Endothelial cell of umbilical vein (primary cell): Measurements from ENCODE around the gene ABI3BP. TPM values are rescaled to one million over a fixed set of nuclear protein-coding genes. Genes with fewer than 3 reads are reported as not detected.

Experiments used
- BruUV-seq: library from RNA; stranded (reverse); fragments of 400-500 nt; replicated peaks from 2 replicates; lab custom pipeline; 2021; lab: Mats Ljungman, UMichigan
- CTCF ChIA-PET: fragments of 300-600, 350-600 bp; sonication (Branson Sonifier 250); formaldehyde crosslinking; loops from one replicate; lab custom pipeline; 2021; ENCODE audit warnings: antibody characterized with exemption, inconsistent platforms; lab: Charles Lee
- POLR2A ChIA-PET: fragments of 300-600, 350-600 bp; sonication (Branson Sonifier 250); formaldehyde crosslinking; loops from one replicate; lab custom pipeline; 2021; ENCODE audit warnings: antibody characterized with exemption, inconsistent platforms; lab: Charles Lee
- DNase-seq: peaks from one replicate; pipeline ENCODE4 v3.0.0-alpha.2; 2011; ENCODE audit warnings: low read depth, low spot score
- FAIRE-seq: peaks from 2 replicates; lab custom pipeline; 2011; peaks lifted over from hg19 to GRCh38; lab: Jason Lieb, UNC
- H2AFZ ChIP-seq: 2 replicates; pipeline ENCODE4 v1.6.0; 2012; ENCODE audit warnings: low read depth, low read length, control low read depth, inconsistent platforms
- H3K27ac ChIP-seq: 2 replicates; pipeline ENCODE4 v1.5.1; 2011; ENCODE audit warnings: low read depth, mild to moderate bottlenecking, control low read depth, low read length, moderate library complexity; ENCODE audit not compliant: insufficient read depth
- H3K27me3 ChIP-seq, 2 experiments: 2 replicates each; pipeline versions ENCODE4 v1.6.0 to v1.6.1; 2011; ENCODE audit warnings: low read length in 2 of 2, mixed read lengths in 1 of 2; ENCODE audit not compliant: control insufficient read depth in 2 of 2, insufficient read depth in 2 of 2
- H3K36me3 ChIP-seq, 2 experiments: 2 replicates in 1 of 2; 3 replicates in 1 of 2; pipeline ENCODE4 v1.5.1; 2011; ENCODE audit warnings: low read length in 2 of 2, mild to moderate bottlenecking in 1 of 2, moderate library complexity in 1 of 2; ENCODE audit not compliant: control insufficient read depth in 2 of 2, insufficient read depth in 2 of 2; ENCODE audit errors: extremely low read depth in 1 of 2
- H3K4me1 ChIP-seq: 3 replicates; pipeline ENCODE4 v1.5.1; 2011; ENCODE audit warnings: mild to moderate bottlenecking, low read length; ENCODE audit not compliant: control insufficient read depth, insufficient read depth; ENCODE audit errors: extremely low read depth
- H3K4me2 ChIP-seq: 2 replicates; pipeline ENCODE4 v1.6.1; 2011; ENCODE audit warnings: low read length, control low read depth, mixed read lengths; ENCODE audit not compliant: insufficient read depth
- H3K4me3 ChIP-seq, 3 experiments: fragments of 200-600 bp in 1 of 3; sonication (generic), shearing (Covaris generic) in 1 of 3; replicated peaks in 1 of 3; 2 replicates each; pipeline ENCODE4 v1.5.1; 2011 to 2016; ENCODE audit warnings: control low read depth in 3 of 3, low read length in 3 of 3, mild to moderate bottlenecking in 2 of 3, inconsistent platforms in 1 of 3, low read depth in 1 of 3, moderate library complexity in 1 of 3; ENCODE audit not compliant: insufficient read depth in 1 of 3
- H3K79me2 ChIP-seq: 2 replicates; pipeline ENCODE4 v1.6.0; 2012; ENCODE audit warnings: low read length, inconsistent platforms; ENCODE audit not compliant: control insufficient read depth, insufficient read depth
- H3K9ac ChIP-seq: replicated peaks from 2 replicates; pipeline ENCODE3; 2011; ENCODE audit warnings: low read length, control low read depth; ENCODE audit not compliant: insufficient read depth; ENCODE audit errors: extremely low read depth
- H3K9me1 ChIP-seq: replicated peaks from 3 replicates; pipeline ENCODE4 v1.6.0; 2011; ENCODE audit warnings: mild to moderate bottlenecking, low read length; ENCODE audit not compliant: control insufficient read depth, insufficient read depth; ENCODE audit errors: extremely low read depth
- H3K9me3 ChIP-seq: replicated peaks from 2 replicates; pipeline ENCODE4 v1.5.1; 2012; ENCODE audit warnings: low read length, inconsistent platforms; ENCODE audit not compliant: control insufficient read depth, insufficient read depth
- H4K20me1 ChIP-seq: replicated peaks from 2 replicates; pipeline ENCODE3; 2011; ENCODE audit warnings: mild to moderate bottlenecking, low read length; ENCODE audit not compliant: control insufficient read depth, insufficient read depth; ENCODE audit errors: extremely low read depth
- CTCF ChIP-seq, 2 donors: IDR thresholded peaks; 1 replicate in 1 of 2; 2 replicates in 1 of 2; pipeline ENCODE4 v1.5.1; 2011; ENCODE audit warnings: low read length in 2 of 2, mild to moderate bottlenecking in 2 of 2, moderate library complexity in 2 of 2, control low read depth in 1 of 2, inconsistent platforms in 1 of 2, low read depth in 1 of 2; ENCODE audit not compliant: insufficient read depth in 1 of 2; ENCODE audit errors: extremely low read depth in 1 of 2
- EZH2 ChIP-seq: IDR thresholded peaks from 2 replicates; pipeline ENCODE4 v1.6.1; 2012; ENCODE audit warnings: borderline replicate concordance, low read depth, mild to moderate bottlenecking, moderate library complexity, low read length, inconsistent platforms; ENCODE audit not compliant: severe bottlenecking
- FOS ChIP-seq: IDR thresholded peaks from 2 replicates; pipeline ENCODE4 v1.6.1; 2011; ENCODE audit warnings: mild to moderate bottlenecking, low read length, moderate library complexity, borderline replicate concordance; ENCODE audit not compliant: insufficient read depth
- GATA2 ChIP-seq: IDR thresholded peaks from 2 replicates; pipeline ENCODE4 v1.7.0; 2011; ENCODE audit warnings: low read depth, mild to moderate bottlenecking, moderate library complexity, mixed read lengths, low read length; ENCODE audit not compliant: insufficient read length, insufficient read depth
- JUN ChIP-seq: IDR thresholded peaks from 2 replicates; pipeline ENCODE4 v1.6.1; 2011; ENCODE audit warnings: borderline replicate concordance, low read depth; ENCODE audit not compliant: insufficient read length, insufficient read depth
- MAX ChIP-seq: IDR thresholded peaks from 2 replicates; pipeline ENCODE4 v1.6.1; 2011; ENCODE audit not compliant: insufficient read depth, insufficient read length
- MYC ChIP-seq: IDR thresholded peaks from one replicate; pipeline ENCODE4 v1.6.1; 2011; ENCODE audit warnings: mild to moderate bottlenecking, low read depth, low read length
- POLR2A ChIP-seq: IDR thresholded peaks from 2 replicates; pipeline ENCODE4 v1.6.1; 2012; ENCODE audit warnings: low read depth, mild to moderate bottlenecking, control low read depth, low read length
- POLR2AphosphoS5 ChIP-seq: IDR thresholded peaks from 2 replicates; pipeline ENCODE4 v1.6.1; 2012; ENCODE audit warnings: low read depth, mild to moderate bottlenecking, control low read depth, low read length, moderate library complexity; ENCODE audit not compliant: insufficient read depth
- dilution Hi-C: fragments of 300-500 bp; cut with MboI; formaldehyde crosslinking; loops from one replicate; pipeline ENCODE4 v1.15.0; 2019; ENCODE audit warnings: low sequenced_read_pairs; ENCODE audit not compliant: extremely low pct_ligation_motif_present
- intact Hi-C: fragments of 100-400 bp; cut with micrococcal nuclease; formaldehyde crosslinking; loops from one replicate; pipeline ENCODE4 v1.10.0; 2022
- polyA plus RNA-seq, 4 experiments: library from polyadenylated mRNA; depleted of rRNA in 3 of 4; stranded (reverse) in 3 of 4; unstranded in 1 of 4; fragments of >200 nt; gene quantifications; 2 replicates each; pipeline versions ENCODE4 v1.2.1 to v1.2.3, GENCODE V29; 2011 to 2012; ENCODE audit warnings: missing spikeins in 1 of 4
- total RNA-seq: library from RNA; stranded (reverse); gene quantifications from 2 replicates; pipeline ENCODE4 v1.2.3, GENCODE V29; 2021

The ABI3BP gene
- total and polyA plus RNA-seq, 2 donors (not counting 3 experiments of a cell fraction or from before 2014, with no cell fraction given): 78.1 to 106 TPM

GRCh38 chr3:100896994-100897393 is 96.2 kb downstream of the ABI3BP start:
- Histone ChIP-seq H3K4me1 (peaks cover 40% of the 10 kb centered on the region), H3K4me3 (no peak overlapping the region), H3K9me3 (no peaks in the 10 kb centered on the region), H3K4me2 (no peak overlapping the region), H3K27ac (no peak overlapping the region), H2AFZ (no peak overlapping the region), H3K36me3 (no peaks in the 10 kb centered on the region), H3K9me1 (no peaks in the 10 kb centered on the region), H3K9ac (no peak overlapping the region), H4K20me1 (no peaks in the 10 kb centered on the region), H3K79me2 (no peaks in the 10 kb centered on the region), H3K27me3 (no peaks in the 10 kb centered on the region)
- no TSS peak for BruUV-seq
- ChIA-PET CTCF (interaction anchor here (1.2 to 5.2 kb wide), 2 partner anchors 96 to 299 kb away, joined by 5 to 51 read pairs; partner anchors contain the start of gene ABI3BP), POLR2A (no interaction called here)
- intact Hi-C loops (loop anchor here (10.0 kb wide), 2 partner anchors 668 to 798 kb away; partner anchors contain the start of gene TRMT10C), dilution Hi-C loops (no loop called here)
- DNase-seq: no peak
- TF ChIP-seq MAX (no peak), POLR2A (no peak), FOS (no peak), EZH2 (no peak), JUN (no peak), POLR2AphosphoS5 (no peak), MYC (no peak), CTCF (IDR thresholded peaks at IDR 0.05; ENCODE audit: extremely low read depth in 1 of 2, insufficient read depth in 1 of 2, low read depth in 1 of 2, low read length in 2 of 2) (no peak), GATA2 (no peak)
- no peak for FAIRE-seq
